AG04450 (cell line): ENCODE results near the gene IL36RN. TPM values are rescaled to one million over a fixed set of nuclear protein-coding genes. Genes with fewer than 3 reads are reported as not detected.

Experiments used
- CTCF ChIA-PET: fragments of 300-600, 350-600 bp; formaldehyde crosslinking; extraction: SDS; loops from one replicate; lab custom pipeline; 2022; ENCODE audit warnings: antibody characterized with exemption, inconsistent platforms; lab: Charles Lee
- POLR2A ChIA-PET: fragments of 350-600 bp; formaldehyde crosslinking; extraction: SDS; loops from one replicate; lab custom pipeline; 2021; ENCODE audit warnings: antibody characterized with exemption, inconsistent platforms; lab: Yijun Ruan, JAX
- DNase-seq: peaks from one replicate; pipeline ENCODE4 v3.0.0-alpha.2; 2011; ENCODE audit warnings: low read depth, low spot score
- H3K27ac ChIP-seq: one replicate; pipeline ENCODE4 v1.5.1; 2012; ENCODE audit warnings: low read depth, low read length, control low read depth
- H3K27me3 ChIP-seq: one replicate; pipeline ENCODE4 v1.6.0; 2012; ENCODE audit warnings: low read length; ENCODE audit not compliant: control insufficient read depth, insufficient read depth
- H3K4me3 ChIP-seq: 2 replicates; pipeline ENCODE4 v1.5.1; 2011; ENCODE audit warnings: mild to moderate bottlenecking, low read depth, low read length, control low read depth
- H3K9me3 ChIP-seq: 2 replicates; pipeline ENCODE4 v1.5.1; 2012; ENCODE audit warnings: low read length; ENCODE audit not compliant: control insufficient read depth, insufficient read depth
- CTCF ChIP-seq: IDR thresholded peaks from 2 replicates; pipeline ENCODE4 v1.5.1; 2011; ENCODE audit warnings: low read depth, low read length, control low read depth, inconsistent platforms
- polyA plus RNA-seq: library from polyadenylated mRNA; depleted of rRNA; stranded (reverse); fragments of >200 nt; gene quantifications from 2 replicates; pipeline ENCODE4 v1.2.3, GENCODE V29; 2011

Gene IL36RN
- polyA plus RNA-seq, 1 experiment, result not detected

- no peak for DNase-seq
- no peaks in the 10 kb centered on the region for H3K9me3 ChIP-seq
- H3K27ac ChIP-seq, result no peak overlapping the region
- H3K27me3 ChIP-seq, result peaks cover 4% of the 10 kb centered on the region
- H3K4me3 ChIP-seq, result no peak overlapping the region
- ChIA-PET CTCF (no interaction called here), POLR2A (no interaction called here)
- TF ChIP-seq CTCF, result no peak
Observed at GRCh38 chr2:113064281-113064680, 5.3 kb downstream of the IL36RN start.

- TF ChIP-seq CTCF, result no peak
- Histone ChIP-seq H3K27ac (no peak overlapping the region), H3K9me3 (no peaks in the 10 kb centered on the region), H3K27me3 (peaks cover 6% of the 10 kb centered on the region), H3K4me3 (no peak overlapping the region)
- no peak for DNase-seq
- ChIA-PET POLR2A (no interaction called here), CTCF (no interaction called here)
Observed at GRCh38 chr2:113064898-113065297, 5.9 kb downstream of the IL36RN start.

- no peak for TF ChIP-seq CTCF
- Histone ChIP-seq H3K4me3 (no peak within 1 kb of the TSS), H3K9me3 (no peaks in the 10 kb centered on the region), H3K27ac (no peak within 1 kb of the TSS), H3K27me3 (peaks cover 13% of the 10 kb centered on the region)
- DNase-seq, result no peak
- ChIA-PET CTCF (interaction anchor here (0.6 kb wide), 1 partner anchor 17 kb away, joined by 3 read pairs; no protein-coding TSS in a partner anchor), POLR2A (no interaction called here)
Observed at GRCh38 chr2:113067681-113068080, 8.7 kb downstream of the IL36RN start, which contains the start of gene IL1F10. IL1F10 (plus strand) TSS chr2:113067970; CDS start chr2:113072739, 4,769 bp downstream.

GRCh38 chr2:113068249-113068648 lies 9.3 kb downstream of the IL36RN start:
- DNase-seq, result no peak
- H3K9me3 ChIP-seq, result no peaks in the 10 kb centered on the region
- CTCF ChIA-PET, result interaction anchor here (0.6 to 1.2 kb wide), 2 partner anchors 12 to 18 kb away, joined by 3 to 4 read pairs; no protein-coding TSS in a partner anchor
- H3K27ac ChIP-seq, result no peak overlapping the region
- H3K27me3 ChIP-seq, result peaks cover 15% of the 10 kb centered on the region
- no peak for TF ChIP-seq CTCF
- H3K4me3 ChIP-seq, result no peak overlapping the region
- POLR2A ChIA-PET, result no interaction called here

GRCh38 chr2:113068706-113069485 lies 9.9 kb downstream of the IL36RN start:
- ChIA-PET CTCF (interaction anchor here (1.2 kb wide), 1 partner anchor 11 kb away, joined by 4 read pairs; no protein-coding TSS in a partner anchor), POLR2A (no interaction called here)
- peaks cover 15% of the 10 kb centered on the region for H3K27me3 ChIP-seq
- no peak for TF ChIP-seq CTCF
- no peak for DNase-seq
- no peak overlapping the region for H3K27ac ChIP-seq
- no peak overlapping the region for H3K4me3 ChIP-seq
- H3K9me3 ChIP-seq, result no peaks in the 10 kb centered on the region
